DMS53 treated with DMSO at 0.1 percent for 48 hours (cell line): Measurements from ENCODE around the gene MTFP1.
"Not testable (repeated sequence)": the region's sequence is repeated elsewhere in the genome, so short reads cannot be mapped to it uniquely, and the experiment has no call there.

Source experiments
- DNase-seq: peaks from one replicate; lab custom pipeline; 2025; ENCODE audit not compliant: unreplicated experiment; lab: John Stamatoyannopoulos, UW

Gene MTFP1

DNA sequence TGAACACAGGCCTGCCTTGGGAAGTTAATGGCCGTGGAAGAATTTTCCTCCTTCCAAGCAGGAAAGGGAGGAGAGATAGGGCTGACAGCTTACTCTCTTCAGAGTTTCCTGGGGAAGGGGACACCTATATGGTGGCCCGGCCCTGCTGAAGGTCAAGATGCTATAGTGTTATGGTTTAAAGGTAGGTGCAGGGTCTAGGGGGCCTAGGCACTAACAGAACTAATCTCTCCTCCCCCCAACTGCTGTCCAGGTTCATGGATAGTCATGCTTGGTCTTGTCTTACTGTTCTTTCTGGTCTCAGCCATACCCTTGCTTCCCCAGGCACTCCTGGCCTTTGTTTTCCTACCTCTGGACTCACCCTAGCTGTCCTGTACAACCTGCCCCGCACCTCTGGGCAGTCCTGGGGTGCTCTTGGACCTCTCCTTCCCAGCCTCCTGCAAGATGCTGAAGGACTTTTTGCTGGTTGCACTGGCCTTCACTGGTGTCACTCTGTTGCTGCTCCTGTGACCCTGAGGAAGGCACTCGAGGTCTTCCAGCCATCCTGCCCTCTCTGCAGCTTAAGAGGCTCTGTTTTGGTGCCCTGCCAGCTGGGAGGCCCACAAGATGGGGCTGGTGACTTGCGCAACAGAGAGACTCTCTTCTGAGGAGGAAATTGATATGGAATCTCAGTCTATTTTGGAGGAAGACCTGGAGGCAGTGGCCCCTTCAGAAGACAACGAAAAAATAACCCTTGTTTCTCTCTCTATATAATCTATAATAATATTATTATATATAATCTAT lies 28.4 kb downstream of the MTFP1 start:
- DNase-seq: no peak

- DNase-seq: no peak
Measured at GRCh38 chr22:30455075-30455840, 29.7 kb downstream of the MTFP1 start.

GRCh38 chr22:30457981-30458380 lies 32.4 kb downstream of the MTFP1 start:
- DNase-seq: no peak

DNA sequence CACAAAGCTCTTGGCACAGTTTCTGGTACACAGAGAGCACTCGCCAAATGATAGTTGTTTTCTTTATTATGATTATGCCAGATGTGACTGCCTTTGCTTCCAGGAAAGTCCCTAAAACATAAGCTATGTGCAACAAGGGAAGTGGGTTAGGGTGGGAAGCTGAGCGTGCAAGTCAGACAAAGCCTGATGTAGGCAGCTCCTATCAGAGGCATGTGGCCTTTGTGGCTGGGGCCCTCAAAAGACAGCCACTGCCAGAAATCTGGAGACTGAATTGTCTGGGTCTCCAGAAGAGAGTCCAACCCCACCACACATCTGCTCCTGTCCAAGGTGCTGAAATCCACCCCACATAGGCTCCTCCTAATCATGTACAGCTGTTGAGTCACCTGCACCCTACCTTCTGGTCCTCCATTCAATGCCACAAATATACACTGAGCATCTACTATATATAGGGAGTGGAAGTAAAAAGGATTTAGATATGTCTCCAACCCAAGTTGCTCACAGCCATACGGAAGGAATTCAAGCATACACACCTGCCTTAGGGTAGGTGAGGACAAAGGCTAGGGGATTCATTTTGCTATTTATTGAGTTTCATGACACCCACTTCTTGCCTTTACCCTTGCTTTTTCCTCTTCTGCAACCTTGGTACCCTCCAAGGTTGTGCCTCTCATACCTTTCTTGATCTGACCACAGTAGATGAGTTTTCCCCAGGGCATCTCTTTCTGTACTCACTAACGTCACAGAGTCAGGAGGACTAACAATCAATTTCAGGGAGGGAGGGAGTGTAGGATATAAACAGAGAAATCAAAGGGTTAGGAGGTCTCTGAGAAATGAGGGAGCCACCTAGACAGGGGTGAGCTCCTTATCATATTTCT lies 33.8 kb downstream of the MTFP1 start:
- DNase-seq: no peak

DNA sequence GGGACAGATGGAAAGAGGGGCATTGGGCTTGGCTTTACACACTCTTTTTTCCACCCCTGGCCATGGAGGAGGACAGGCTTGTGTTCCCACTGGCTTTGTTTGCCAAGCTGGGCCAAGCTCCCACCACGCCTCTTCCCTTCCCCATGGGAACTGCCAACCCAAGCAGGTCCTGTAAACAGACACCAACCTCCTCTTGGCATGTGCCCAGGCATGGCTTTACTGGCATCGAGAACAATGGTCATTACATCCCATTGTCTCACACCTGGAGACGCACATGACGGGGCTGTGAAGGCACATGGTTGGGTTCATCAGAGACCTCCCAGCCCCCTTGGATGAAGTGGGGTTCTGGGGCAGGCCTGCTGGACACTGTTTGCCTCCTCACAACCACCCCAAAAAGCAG lies 34.6 kb downstream of the MTFP1 start:
- no peak for DNase-seq

DNA sequence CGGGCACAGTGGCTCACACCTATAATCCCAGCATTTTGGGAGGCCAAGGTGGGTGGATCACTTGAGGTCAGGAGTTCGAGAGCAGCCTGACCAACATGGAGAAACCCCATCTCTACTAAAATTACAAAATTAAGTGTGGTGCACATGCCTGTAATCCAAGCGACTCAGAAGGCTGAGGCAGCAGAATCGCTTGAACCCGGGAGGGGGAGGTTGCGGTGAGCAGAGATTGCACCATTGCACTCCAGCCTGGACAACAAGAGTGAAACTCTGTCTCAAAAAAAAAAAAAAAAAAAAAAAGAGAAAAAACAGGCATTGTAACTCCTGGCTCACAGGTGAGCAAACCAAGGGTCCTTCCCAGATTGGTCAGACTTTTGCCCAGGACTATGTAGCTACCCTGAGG lies 35.0 kb downstream of the MTFP1 start:
- not testable (repeated sequence) for DNase-seq

- no peak for DNase-seq
Measured at GRCh38 chr22:30469165-30469564, 43.6 kb downstream of the MTFP1 start.

DNA sequence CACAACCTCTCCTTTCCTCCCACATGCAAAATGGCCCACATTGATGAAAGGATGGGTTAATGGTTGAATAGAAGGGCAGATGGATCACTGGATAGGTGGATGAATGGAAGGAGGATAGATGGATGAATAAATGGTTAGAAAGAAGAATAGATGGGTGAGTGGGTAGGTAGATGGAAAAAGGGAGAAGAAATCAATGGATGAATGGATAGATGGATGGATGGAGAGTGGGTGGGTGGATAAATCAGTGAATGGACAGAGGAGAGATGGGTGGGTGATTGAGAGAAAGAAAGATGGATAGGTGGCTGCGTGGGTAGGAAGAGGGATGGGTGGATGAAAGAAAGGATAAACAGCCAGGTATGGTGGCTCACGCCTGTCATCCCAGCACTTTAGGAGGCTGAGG lies 45.1 kb downstream of the MTFP1 start:
- DNase-seq: no peak

DNA sequence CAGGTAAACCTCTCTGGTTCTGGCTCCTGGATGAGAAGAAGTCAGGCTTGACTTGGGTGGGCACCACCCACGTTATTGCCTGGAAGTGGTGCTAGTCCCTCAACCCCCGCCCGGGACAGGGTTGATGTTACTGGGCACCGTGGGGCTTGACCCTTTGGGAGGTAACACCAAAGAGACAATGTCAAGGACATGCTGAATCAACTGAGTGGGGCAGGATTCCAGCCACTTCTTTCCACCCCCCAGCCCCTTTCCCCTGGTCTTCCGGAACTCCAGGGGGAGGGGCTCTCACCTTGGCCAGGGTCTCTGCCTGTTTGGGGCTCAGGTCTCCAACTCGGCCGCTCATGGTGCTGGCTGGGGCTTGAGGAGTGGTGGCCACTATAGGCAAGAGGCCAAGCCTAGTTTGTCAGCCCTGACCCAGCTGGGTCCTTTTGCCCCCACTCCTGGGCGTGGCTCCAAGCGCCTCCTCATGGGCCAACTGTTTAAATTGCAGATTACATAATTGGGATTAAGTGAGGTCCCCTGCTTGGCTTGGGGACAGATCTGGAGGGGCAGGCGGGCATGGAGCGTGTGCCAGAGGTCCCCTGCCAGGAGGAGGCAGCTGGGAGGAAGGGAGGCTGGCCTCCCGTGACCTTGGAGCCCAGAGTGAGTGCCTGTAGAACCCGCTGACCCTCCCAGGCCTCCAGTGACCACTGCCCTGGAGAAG lies 46.2 kb downstream of the MTFP1 start, which contains the start of gene SEC14L3:
TSS of gene SEC14L3 (minus strand) at position 402 of the 703 bp plus-strand sequence. CDS start at position 343, 59 bp downstream.
- DNase-seq: no peak

GRCh38 chr22:30472994-30473720 lies 47.6 kb downstream of the MTFP1 start:
- no peak for DNase-seq

GRCh38 chr22:30474121-30474520 lies 48.6 kb downstream of the MTFP1 start:
- DNase-seq: no peak

GRCh38 chr22:30474683-30475424 lies 49.3 kb downstream of the MTFP1 start:
- DNase-seq: peak; percentile 0
